HT1080 (cell line): ENCODE results near the gene TTC33. TPM values are rescaled to one million over a fixed set of nuclear protein-coding genes. Genes with fewer than 3 reads are reported as not detected.
"Not testable (repeated sequence)": the region's sequence is repeated elsewhere in the genome, so short reads cannot be mapped to it uniquely, and the experiment has no call there.

ENCODE experiments used
- DNase-seq: peaks from one replicate; pipeline ENCODE4 v3.0.0-alpha.2; 2015; ENCODE audit warnings: low read depth
- total RNA-seq: library from RNA; depleted of rRNA; stranded (reverse); fragments of >200 nt; shearing (Covaris generic); gene quantifications from 2 replicates; pipeline ENCODE4 v1.2.3, GENCODE V29; 2014

TTC33 gene
- total RNA-seq, 1 experiment from 2014 or later: 8.4 TPM

GRCh38 chr5:40722497-40722911, 33.3 kb downstream of the TTC33 start:
- DNase-seq: not testable (repeated sequence)

DNA sequence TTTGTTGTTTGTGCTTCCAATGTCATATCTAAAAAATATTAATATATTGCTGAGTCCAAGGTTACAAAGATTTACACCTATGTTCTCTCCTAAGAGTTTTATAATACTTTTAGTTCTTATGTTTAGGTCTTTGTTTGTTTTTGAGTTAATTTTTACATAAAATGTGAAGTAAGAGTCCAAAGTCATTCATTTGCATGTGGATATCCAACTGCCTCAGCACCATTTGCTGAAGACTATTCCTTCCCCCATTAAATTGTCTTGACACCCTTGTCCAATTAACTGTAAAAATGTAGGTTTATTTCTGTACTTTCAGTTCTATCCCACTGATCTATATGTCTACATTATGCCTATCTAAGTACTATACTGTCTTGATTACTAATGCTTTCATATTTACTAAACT, 35.7 kb downstream of the TTC33 start:
- DNase-seq: no peak

DNA sequence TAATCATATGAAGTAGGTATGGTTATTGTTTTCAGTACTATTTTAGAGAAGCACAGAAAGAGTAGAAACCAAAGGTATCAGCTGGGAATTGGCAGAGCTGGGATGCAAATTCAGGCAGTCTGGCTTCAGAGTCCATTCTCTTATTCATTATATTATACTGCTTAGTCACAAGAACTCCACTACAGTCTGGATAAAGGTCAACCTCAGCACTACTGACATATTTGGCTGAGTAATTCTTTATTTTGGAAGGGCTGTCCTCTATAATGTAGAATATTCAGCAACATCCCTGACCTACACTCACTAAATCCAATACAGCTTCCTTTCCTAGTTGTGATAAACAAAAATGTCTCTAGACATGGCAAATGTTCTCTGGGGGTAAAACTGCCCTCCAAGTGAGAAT, 38.5 kb downstream of the TTC33 start:
- DNase-seq: peak; percentile 12

DNA sequence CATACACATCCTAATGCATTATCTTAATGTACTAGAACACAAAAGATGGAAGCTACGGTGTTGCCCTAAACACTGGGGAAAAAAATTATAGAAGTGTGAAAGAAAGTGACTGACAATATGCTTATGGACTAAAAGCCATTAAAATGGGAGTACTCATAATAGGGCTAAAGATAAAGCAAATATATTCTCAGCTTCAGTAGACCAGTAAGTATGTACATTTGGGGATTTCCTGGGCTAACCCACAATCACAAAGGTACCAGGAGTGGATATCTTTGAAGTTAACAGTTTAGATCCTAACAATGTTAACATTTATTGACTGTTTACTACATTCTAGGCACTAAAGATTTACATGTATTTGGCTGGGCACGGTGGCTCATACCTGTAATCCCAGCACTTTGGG, 39.2 kb downstream of the TTC33 start:
- no peak for DNase-seq

DNA sequence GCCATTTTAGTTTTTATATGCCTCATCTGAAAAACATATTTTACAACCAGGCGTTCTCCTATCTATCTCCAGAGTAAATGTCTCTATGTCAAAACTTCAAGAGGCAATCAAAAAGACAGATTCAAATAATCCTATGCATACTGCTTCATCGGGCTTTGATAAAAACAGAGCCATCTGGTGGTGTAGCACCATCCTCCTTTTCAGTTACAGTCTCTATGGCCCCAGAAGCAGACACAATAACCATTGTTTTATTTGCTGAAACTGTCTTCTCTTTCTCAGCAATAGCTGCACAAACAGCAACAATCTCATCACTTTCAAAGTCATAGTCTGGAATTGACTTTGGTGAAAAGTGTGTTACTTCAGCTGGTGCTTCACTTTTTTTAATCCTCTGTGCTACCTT, 39.8 kb downstream of the TTC33 start:
- peak; percentile 15 for DNase-seq

DNA sequence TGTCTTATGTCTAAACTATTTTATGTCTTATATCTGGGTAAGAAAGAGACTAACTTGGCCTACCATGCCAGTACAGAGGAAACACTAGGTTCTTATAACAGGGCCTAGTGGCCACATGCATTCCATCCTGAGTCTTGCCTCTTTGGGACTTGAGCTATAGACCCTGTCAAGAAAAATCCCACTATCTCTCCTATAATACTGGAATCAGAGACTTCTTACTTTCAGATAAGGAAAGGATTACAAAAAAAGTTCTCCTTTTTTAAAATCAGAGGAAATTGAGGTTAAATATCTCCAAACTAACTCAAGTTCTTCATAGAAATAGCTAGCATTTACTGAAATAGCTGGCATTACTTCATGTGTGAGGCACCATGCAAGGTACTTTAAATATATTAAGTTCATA, 41.8 kb downstream of the TTC33 start:
- no peak for DNase-seq

- not testable (repeated sequence) for DNase-seq
These were observed 45.2 kb downstream of the TTC33 start for GRCh38 chr5:40710575-40710974.

DNA sequence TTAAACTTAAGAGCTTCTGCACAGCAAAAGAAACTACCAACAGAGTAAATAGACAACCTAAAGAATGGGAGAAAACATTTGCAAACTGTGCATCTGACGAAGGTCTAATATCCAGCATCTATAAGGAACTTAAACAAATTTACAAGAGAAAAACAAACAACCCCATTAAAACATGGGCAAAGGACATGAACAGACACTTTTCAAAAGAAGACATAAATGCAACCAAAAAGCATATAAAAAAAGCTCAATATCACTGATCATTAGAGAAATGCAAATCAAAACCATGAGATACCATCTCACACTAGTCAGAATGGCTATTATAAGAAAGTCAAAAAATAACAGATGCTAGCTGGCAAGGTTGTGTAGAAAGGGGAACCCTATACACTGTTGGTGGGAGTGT, 50.3 kb downstream of the TTC33 start:
- DNase-seq: not testable (repeated sequence)

DNA sequence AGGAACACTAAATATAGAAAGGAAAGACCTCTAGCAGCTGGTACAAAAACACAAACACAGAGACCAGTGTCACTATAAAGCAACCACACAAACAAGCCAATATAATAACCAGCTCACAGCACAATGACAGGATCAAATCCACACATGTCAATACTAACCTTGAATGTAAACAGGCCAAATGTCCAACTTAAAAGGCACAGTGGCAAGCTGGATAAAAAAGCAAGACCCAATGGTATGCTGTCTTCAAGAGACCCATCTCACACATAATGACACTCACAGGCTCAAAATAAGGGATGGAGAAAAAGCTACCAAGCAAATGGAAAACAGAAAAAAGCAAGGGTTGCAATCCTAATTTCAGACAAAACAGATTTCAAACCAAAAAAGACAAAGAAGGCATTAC, 53.7 kb downstream of the TTC33 start:
- DNase-seq: not testable (repeated sequence)

DNA sequence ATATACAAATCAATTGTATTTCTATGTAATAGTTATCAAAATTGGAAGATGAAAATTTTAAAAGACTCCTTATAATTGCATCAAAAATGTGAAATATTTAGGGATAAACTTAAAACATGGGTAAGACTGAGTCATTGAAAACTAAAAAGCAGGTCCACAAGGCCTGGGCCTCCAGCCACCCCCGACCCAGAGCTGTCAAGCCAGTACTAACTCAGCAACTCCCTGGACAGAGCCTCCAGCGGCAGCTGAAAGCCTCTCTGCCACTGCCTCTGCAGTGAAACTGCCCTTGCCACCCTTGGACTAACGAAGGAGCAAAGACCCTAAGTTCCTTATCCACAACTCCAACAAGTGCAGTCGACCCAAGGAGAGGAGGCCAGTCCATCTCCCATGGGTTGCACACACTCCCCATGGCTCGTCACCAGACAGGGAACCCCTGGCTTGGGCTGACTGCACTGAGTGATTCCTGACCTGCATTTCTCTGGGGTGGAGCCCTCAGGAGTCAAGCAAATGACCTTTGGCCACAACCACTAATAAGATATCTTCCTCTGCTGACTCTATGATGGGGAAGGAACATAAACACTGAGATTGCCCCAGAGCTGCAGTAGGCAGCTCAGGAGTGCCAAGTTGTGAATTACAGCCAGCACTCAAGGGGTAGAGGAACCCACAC, 55.5 kb downstream of the TTC33 start:
- no peak for DNase-seq

GRCh38 chr5:40694433-40694832, 61.3 kb downstream of the TTC33 start:
- DNase-seq: no peak

DNA sequence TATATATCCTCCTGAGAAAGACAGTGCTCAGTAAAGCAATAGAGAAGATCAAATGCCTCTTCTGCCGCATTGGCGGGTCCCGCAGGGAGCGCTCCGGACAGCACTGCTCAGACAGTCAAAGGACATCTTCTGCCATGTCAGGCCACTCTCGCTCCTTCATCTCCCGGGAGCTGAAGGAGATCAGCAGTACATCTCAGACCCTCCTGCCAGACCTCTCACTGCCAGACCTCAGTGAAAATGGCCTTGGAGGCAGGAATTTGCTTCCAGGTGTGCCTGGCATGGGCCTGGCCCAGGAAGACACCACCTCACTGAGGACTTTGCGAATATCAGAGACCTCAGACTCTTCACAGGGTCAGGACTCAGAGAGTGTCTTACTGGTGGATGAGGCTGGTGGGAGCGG, 63.9 kb downstream of the TTC33 start:
- DNase-seq: no peak

DNA sequence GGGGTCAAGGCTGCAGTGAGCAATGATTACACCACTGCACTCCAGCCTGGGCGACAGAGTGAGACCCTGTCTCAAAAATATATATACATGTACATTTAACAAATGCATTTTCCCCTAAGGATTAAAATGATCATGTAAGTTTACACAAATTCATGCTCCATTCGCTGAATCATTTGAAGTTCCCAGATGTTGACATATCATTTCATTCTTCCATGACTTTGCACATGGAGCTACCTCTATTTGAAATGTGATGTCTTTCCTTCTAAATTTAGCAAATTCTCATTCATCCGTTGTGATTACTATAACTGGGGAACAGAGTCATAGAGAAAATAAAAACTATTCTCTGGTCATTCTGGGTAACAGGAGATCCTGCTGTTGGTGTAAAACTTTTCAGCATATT, 65.5 kb downstream of the TTC33 start:
- DNase-seq: no peak

DNA sequence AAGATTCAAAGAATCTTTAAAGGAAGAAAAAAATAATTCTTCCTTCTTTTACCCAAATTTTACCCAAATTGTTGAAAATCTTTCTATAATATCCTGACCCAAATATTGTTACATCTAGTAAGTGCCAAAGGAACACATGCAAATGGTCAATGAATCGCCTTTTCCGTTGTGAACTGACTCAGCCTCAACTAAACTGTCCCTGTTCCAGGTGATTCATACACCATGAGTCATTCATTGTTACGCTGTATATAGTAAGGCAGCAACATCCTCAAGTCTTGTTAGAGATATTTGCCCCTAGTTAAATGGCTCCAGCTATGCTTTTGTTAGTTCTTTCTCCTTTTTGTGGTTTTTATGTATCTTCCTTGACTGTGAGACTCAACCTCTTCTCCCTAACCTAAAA, 66.3 kb downstream of the TTC33 start:
- peak; percentile 96 for DNase-seq

DNA sequence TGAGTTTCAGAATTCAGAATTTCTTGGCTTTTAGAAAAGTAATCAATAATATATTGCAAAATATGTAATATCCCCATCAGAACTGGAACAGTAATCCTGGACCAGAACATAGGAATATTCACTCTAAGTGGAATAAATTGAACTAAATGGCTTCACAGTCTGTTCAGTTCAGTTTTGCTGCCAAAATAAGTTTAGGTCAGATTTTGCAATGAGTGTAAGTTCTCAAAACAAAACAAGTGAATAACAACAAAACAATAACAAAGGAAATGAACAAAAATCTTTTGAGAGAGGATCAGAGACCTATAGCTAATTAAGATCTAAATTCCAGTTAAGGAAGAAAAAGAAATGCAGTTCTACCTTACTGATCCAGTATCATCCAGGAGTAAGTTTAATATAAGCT, 66.8 kb downstream of the TTC33 start:
- no peak for DNase-seq

- DNase-seq: peak; percentile 88
These were observed 67.5 kb downstream of the TTC33 start for GRCh38 chr5:40688127-40688761.

DNA sequence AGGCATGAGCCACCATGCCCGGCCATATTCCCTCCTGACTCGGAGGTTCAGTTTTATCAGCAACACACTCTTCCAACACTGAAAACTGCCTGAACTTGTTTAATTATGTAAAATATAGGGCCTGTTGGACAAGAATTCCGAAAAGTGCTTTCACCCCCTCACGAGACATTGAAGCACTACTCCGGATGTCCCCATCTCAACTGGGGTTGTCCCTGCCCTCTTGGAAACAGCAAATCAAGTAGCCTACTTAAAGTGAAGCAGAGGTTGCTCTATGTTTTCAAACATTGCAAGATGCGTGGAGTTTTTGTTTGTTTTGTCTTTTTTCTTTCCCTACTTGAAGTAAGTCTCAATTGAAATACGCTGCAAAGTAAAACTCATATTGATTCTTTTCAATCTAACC, 68.4 kb downstream of the TTC33 start:
- no peak for DNase-seq

DNA sequence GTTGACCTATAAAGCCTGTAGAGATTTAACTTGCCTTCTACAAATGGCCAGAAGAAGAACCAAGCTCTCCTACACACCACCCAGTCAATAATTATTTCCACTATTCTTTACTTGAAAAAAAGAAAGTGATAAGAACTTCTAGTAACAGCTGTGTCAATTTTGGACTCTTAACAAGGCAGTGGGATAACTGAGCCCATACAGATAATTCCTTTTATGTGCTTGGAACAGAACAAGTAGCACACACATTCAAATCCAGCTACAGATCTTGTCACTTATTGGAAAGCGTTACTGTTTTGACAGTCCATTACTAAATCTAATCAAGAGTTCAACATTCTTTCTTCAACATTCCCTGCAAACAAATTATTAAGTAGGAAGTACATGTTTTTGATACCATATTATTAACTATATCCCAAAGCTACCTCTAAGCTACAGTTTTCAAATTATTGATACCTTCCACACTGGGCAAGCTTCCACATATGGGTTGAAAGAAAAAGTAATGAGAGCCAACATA, 69.7 kb downstream of the TTC33 start:
- no peak for DNase-seq

- DNase-seq: no peak
These were observed 70.6 kb downstream of the TTC33 start for GRCh38 chr5:40685193-40685592.

- no peak for DNase-seq
These were observed 72.5 kb downstream of the TTC33 start for GRCh38 chr5:40683305-40683704.

DNA sequence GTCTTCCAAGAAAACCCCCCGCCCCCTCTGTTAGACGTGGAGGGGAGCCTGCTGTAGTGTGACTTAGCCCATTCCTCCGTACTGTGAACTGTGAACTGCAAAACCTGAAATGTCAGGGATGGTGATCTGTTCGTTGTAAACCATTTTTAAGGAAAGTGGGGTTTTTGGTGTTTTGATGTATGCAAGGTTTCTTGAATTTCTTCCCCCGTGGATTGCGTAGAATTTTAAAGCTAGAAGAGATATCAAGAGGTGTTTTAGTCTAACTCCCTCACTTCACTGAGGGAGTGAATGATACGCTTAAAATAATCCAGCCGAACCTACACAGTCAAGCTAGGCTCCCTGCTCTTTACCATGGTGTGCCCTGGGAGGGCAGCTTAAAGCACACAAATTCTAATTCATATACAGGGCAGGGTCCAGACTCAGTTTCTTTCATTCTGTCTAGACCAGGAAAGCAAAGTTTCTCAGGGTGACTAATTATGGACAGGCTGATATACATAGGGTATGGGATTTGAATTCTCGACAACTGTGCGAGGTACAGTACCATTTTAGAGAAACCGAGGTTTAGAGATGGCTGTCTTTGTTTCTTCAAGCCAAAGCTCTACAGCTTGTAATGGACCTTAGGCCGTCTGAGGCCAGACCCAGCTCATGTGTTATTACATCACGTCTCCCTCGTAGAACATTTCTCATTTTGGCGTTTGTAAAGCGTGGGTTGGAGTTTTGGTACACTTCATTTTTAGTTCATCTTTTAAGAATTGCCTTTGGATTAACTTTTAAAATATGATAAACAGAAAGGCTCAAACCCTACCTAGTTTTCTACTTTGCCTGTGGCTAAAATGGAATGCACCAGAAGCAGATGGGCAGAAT, 73.4 kb downstream of the TTC33 start:
- no peak for DNase-seq
